Measurements from ENCODE around the gene SH3YL1.

Gene SH3YL1

GRCh38 chr2:208335-208734 is 55.5 kb downstream of the SH3YL1 start:
- peaks cover 25% of the 10 kb centered on the region for H3K27me3 ChIP-seq (ENCODE audit: insufficient read depth, low read length, poor library complexity)
- H3K79me2 ChIP-seq (ENCODE audit: insufficient read depth, low read length): no peaks in the 10 kb centered on the region
- no peaks in the 10 kb centered on the region for H3K36me3 ChIP-seq (ENCODE audit: insufficient read depth, low read length)
- no peak overlapping the region for H3K4me3 ChIP-seq (ENCODE audit: low read depth in 1 of 2, low read length in 2 of 2)
- no peak overlapping the region for H3K27ac ChIP-seq (ENCODE audit: low read length)
- no peak overlapping the region for H3K9ac ChIP-seq (ENCODE audit: low read depth, low read length)
- ATAC-seq (ENCODE audit: insufficient read depth, low read depth) (no peak), DNase-seq (no peak)
- TF ChIP-seq EZH2 (IDR thresholded peaks at IDR 0.05; ENCODE audit: borderline replicate concordance, low read depth, low read length, severe bottlenecking) (no peak), CTCF (IDR thresholded peaks at IDR 0.05; ENCODE audit: borderline replicate concordance, extremely low read depth, low read length, poor library complexity, severe bottlenecking) (no peak)
- H3K9me3 ChIP-seq (ENCODE audit: insufficient read depth, low read length, severe bottlenecking): peaks cover 3% of the 10 kb centered on the region
- H4K20me1 ChIP-seq (ENCODE audit: insufficient read depth, low read length): no peaks in the 10 kb centered on the region
- H3K4me2 ChIP-seq (ENCODE audit: insufficient read depth, low read length): no peak overlapping the region
- H3K4me1 ChIP-seq (ENCODE audit: insufficient read depth, low read length): no peaks in the 10 kb centered on the region
- no peak overlapping the region for H2AFZ ChIP-seq (ENCODE audit: low read depth, low read length)

- Histone ChIP-seq H3K4me3 (ENCODE audit: low read depth in 1 of 2, low read length in 2 of 2) (no peak overlapping the region), H3K9ac (ENCODE audit: low read depth, low read length) (no peak overlapping the region), H3K27me3 (ENCODE audit: insufficient read depth, low read length, poor library complexity) (peaks cover 6% of the 10 kb centered on the region), H4K20me1 (ENCODE audit: insufficient read depth, low read length) (no peaks in the 10 kb centered on the region), H2AFZ (ENCODE audit: low read depth, low read length) (no peak overlapping the region), H3K36me3 (ENCODE audit: insufficient read depth, low read length) (no peaks in the 10 kb centered on the region), H3K4me1 (ENCODE audit: insufficient read depth, low read length) (no peaks in the 10 kb centered on the region), H3K79me2 (ENCODE audit: insufficient read depth, low read length) (no peaks in the 10 kb centered on the region), H3K4me2 (ENCODE audit: insufficient read depth, low read length) (no peak overlapping the region), H3K9me3 (ENCODE audit: insufficient read depth, low read length, severe bottlenecking) (no peaks in the 10 kb centered on the region), H3K27ac (ENCODE audit: low read length) (no peak overlapping the region)
- TF ChIP-seq CTCF (IDR thresholded peaks at IDR 0.05; ENCODE audit: borderline replicate concordance, extremely low read depth, low read length, poor library complexity, severe bottlenecking): no peak
- no peak for DNase-seq
- ATAC-seq (ENCODE audit: insufficient read depth, low read depth): no peak
These were observed 59.8 kb downstream of the SH3YL1 start for GRCh38 chr2:203984-204383.

GRCh38 chr2:203401-203800 is 60.4 kb downstream of the SH3YL1 start:
- ATAC-seq (ENCODE audit: insufficient read depth, low read depth): no peak
- Histone ChIP-seq H3K4me2 (ENCODE audit: insufficient read depth, low read length) (no peak overlapping the region), H3K36me3 (ENCODE audit: insufficient read depth, low read length) (no peaks in the 10 kb centered on the region)

More at GRCh38 chr2:203401-203800, 60.4 kb downstream of the SH3YL1 start:
- Histone ChIP-seq H3K9ac (ENCODE audit: low read depth, low read length) (no peak overlapping the region), H4K20me1 (ENCODE audit: insufficient read depth, low read length) (no peaks in the 10 kb centered on the region), H3K79me2 (ENCODE audit: insufficient read depth, low read length) (no peaks in the 10 kb centered on the region), H3K4me3 (ENCODE audit: low read depth in 1 of 2, low read length in 2 of 2) (no peak overlapping the region), H2AFZ (ENCODE audit: low read depth, low read length) (no peak overlapping the region), H3K4me1 (ENCODE audit: insufficient read depth, low read length) (no peaks in the 10 kb centered on the region), H3K27ac (ENCODE audit: low read length) (no peak overlapping the region), H3K27me3 (ENCODE audit: insufficient read depth, low read length, poor library complexity) (peaks cover under 1% of the 10 kb centered on the region), H3K9me3 (ENCODE audit: insufficient read depth, low read length, severe bottlenecking) (no peaks in the 10 kb centered on the region)
- TF ChIP-seq CTCF (IDR thresholded peaks at IDR 0.05; ENCODE audit: borderline replicate concordance, extremely low read depth, low read length, poor library complexity, severe bottlenecking): no peak
- no peak for TF ChIP-seq EZH2 (IDR thresholded peaks at IDR 0.05; ENCODE audit: borderline replicate concordance, low read depth, low read length, severe bottlenecking)
- no peak for DNase-seq
